Loucy (cell line): ENCODE measurements around the gene HPSE2.

ENCODE experiments used
- H2AFZ ChIP-seq: fragments of 200-600 bp; sonication (generic); 2 replicates; pipeline ENCODE4 v1.6.0; 2016; ENCODE audit warnings: antibody characterized with exemption, mild to moderate bottlenecking, low read length, moderate library complexity
- H3F3A ChIP-seq: fragments of 200-600 bp; 2 replicates; pipeline ENCODE4 v1.6.0; 2016; ENCODE audit warnings: antibody characterized with exemption, low read depth, mild to moderate bottlenecking
- H3K27me3 ChIP-seq: fragments of 200-600 bp; sonication (generic); 2 replicates; pipeline ENCODE4 v1.6.1; 2014; ENCODE audit warnings: low read length, mild to moderate bottlenecking; ENCODE audit not compliant: insufficient read depth, poor library complexity, severe bottlenecking
- H3K36me3 ChIP-seq: fragments of 200-600 bp; sonication (generic); 2 replicates; pipeline ENCODE4 v1.6.1; 2016; ENCODE audit warnings: low read length; ENCODE audit not compliant: insufficient read depth
- H3K4me1 ChIP-seq: fragments of 200-600 bp; sonication (generic); 2 replicates; pipeline ENCODE4 v1.5.1; 2014; ENCODE audit warnings: low read length, mild to moderate bottlenecking; ENCODE audit not compliant: insufficient read depth, poor library complexity, severe bottlenecking
- H3K4me2 ChIP-seq: fragments of 200-600 bp; sonication (generic); 2 replicates; pipeline ENCODE4 v1.6.0; 2014; ENCODE audit warnings: antibody characterized with exemption, low read length, low read depth, mild to moderate bottlenecking; ENCODE audit not compliant: poor library complexity, severe bottlenecking
- H3K4me3 ChIP-seq: fragments of 200-600 bp; sonication (generic); 2 replicates; pipeline ENCODE4 v1.5.1; 2014; ENCODE audit warnings: low read length, mild to moderate bottlenecking, mixed read lengths; ENCODE audit not compliant: poor library complexity, severe bottlenecking
- H3K79me2 ChIP-seq: fragments of 200-600 bp; sonication (generic); 2 replicates; pipeline ENCODE4 v1.6.1; 2014; ENCODE audit warnings: low read length; ENCODE audit not compliant: insufficient read depth
- H3K9ac ChIP-seq: fragments of 200-600 bp; sonication (generic); 2 replicates; pipeline ENCODE4 v1.6.0; 2014; ENCODE audit warnings: mild to moderate bottlenecking, low read depth, low read length, moderate library complexity; ENCODE audit not compliant: poor library complexity, severe bottlenecking
- H3K9me2 ChIP-seq: fragments of 200-600 bp; sonication (generic); replicated peaks from 2 replicates; pipeline ENCODE4 v1.6.1; 2016; ENCODE audit warnings: low read depth, low read length, mixed read lengths
- H3K9me3 ChIP-seq: fragments of 200-600 bp; sonication (generic); 2 replicates; pipeline ENCODE4 v1.6.1; 2014; ENCODE audit warnings: mild to moderate bottlenecking, antibody characterized with exemption, low read length, low read depth; ENCODE audit not compliant: insufficient read depth
- H4K20me1 ChIP-seq: fragments of 200-600 bp; sonication (generic); 2 replicates; pipeline ENCODE4 v1.6.0; 2014; ENCODE audit warnings: antibody characterized with exemption, low read length, mild to moderate bottlenecking; ENCODE audit not compliant: insufficient read depth, poor library complexity, severe bottlenecking
- CTCF ChIP-seq: fragments of 200-600 bp; sonication (generic); conservative IDR thresholded peaks from 2 replicates; pipeline ENCODE4 v1.5.1; 2014; ENCODE audit warnings: mild to moderate bottlenecking, antibody characterized with exemption, low read length
- EZH2phosphoT487 ChIP-seq: fragments of 200-600 bp; IDR thresholded peaks from 2 replicates; pipeline ENCODE4 v1.6.1; 2018; ENCODE audit warnings: antibody characterized with exemption, mild to moderate bottlenecking, moderate library complexity, borderline replicate concordance

The HPSE2 gene

GRCh38 chr10:98456686-98457482 is 778.8 kb downstream of the HPSE2 start:
- H3K9me2 ChIP-seq: no peaks in the 10 kb centered on the region
- no peak overlapping the region for H3K4me3 ChIP-seq
- no peaks in the 10 kb centered on the region for H3F3A ChIP-seq
- H4K20me1 ChIP-seq: no peaks in the 10 kb centered on the region
- H3K36me3 ChIP-seq: no peaks in the 10 kb centered on the region
- H3K4me2 ChIP-seq: no peak overlapping the region
- TF ChIP-seq CTCF: no peak
- TF ChIP-seq EZH2phosphoT487: no peak
- no peak overlapping the region for H3K9ac ChIP-seq
- no peaks in the 10 kb centered on the region for H3K9me3 ChIP-seq
- H2AFZ ChIP-seq: no peak overlapping the region
- no peaks in the 10 kb centered on the region for H3K27me3 ChIP-seq
- H3K4me1 ChIP-seq: no peaks in the 10 kb centered on the region
- H3K79me2 ChIP-seq: no peaks in the 10 kb centered on the region

GRCh38 chr10:98456043-98456570 is 779.5 kb downstream of the HPSE2 start:
- TF ChIP-seq EZH2phosphoT487: no peak
- TF ChIP-seq CTCF: no peak
- Histone ChIP-seq H3K9me3 (no peaks in the 10 kb centered on the region), H3K27me3 (no peaks in the 10 kb centered on the region), H3K4me2 (no peak overlapping the region), H3K4me1 (no peaks in the 10 kb centered on the region), H4K20me1 (no peaks in the 10 kb centered on the region), H3K79me2 (no peaks in the 10 kb centered on the region), H3K9me2 (no peaks in the 10 kb centered on the region), H3K36me3 (no peaks in the 10 kb centered on the region), H2AFZ (no peak overlapping the region), H3F3A (no peaks in the 10 kb centered on the region), H3K4me3 (no peak overlapping the region), H3K9ac (no peak overlapping the region)

- no peak for TF ChIP-seq CTCF
- TF ChIP-seq EZH2phosphoT487: no peak
- Histone ChIP-seq H4K20me1 (no peaks in the 10 kb centered on the region), H3K9ac (no peak overlapping the region), H3K9me2 (no peaks in the 10 kb centered on the region), H3K36me3 (no peaks in the 10 kb centered on the region), H2AFZ (no peak overlapping the region), H3K4me3 (no peak overlapping the region), H3F3A (no peaks in the 10 kb centered on the region), H3K79me2 (no peaks in the 10 kb centered on the region), H3K9me3 (no peaks in the 10 kb centered on the region), H3K4me2 (no peak overlapping the region), H3K4me1 (no peaks in the 10 kb centered on the region), H3K27me3 (no peaks in the 10 kb centered on the region)
These were observed 781.9 kb downstream of the HPSE2 start for GRCh38 chr10:98453729-98454128.
